Neural progenitor cell (in vitro differentiated cells): ENCODE results near the gene ACYP2.
"Not testable (repeated sequence)": the region's sequence is repeated elsewhere in the genome, so short reads cannot be mapped to it uniquely, and the experiment has no call there.

Source experiments
- CTCF ChIP-seq: fragments of 200-600 bp; sonication (generic); IDR thresholded peaks from 2 replicates; pipeline ENCODE4 v1.5.1; 2017; ENCODE audit warnings: antibody characterized with exemption, mild to moderate bottlenecking
- EZH2 ChIP-seq: fragments of 200-600 bp; sonication (generic); IDR thresholded peaks from 2 replicates; pipeline ENCODE4 v1.6.1; 2017; ENCODE audit warnings: antibody characterized with exemption, mild to moderate bottlenecking, moderate library complexity
- EZH2phosphoT487 ChIP-seq: fragments of 200-600 bp; sonication (generic); IDR thresholded peaks from 2 replicates; pipeline ENCODE4 v1.6.1; 2017; ENCODE audit warnings: antibody characterized with exemption

GRCh38 chr2:54096141-54096540 lies 19.3 kb upstream of the ACYP2 start:
- TF ChIP-seq CTCF, EZH2, EZH2phosphoT487: not testable (repeated sequence)
